Spleen (tissue), 7 donors: ENCODE measurements around the gene STAT3.

Source experiments
- POLR2A ChIP-seq, 3 donors: fragments of 450-650 bp; IDR thresholded peaks; one replicate each; pipeline ENCODE4 v1.5.1; 2017; ENCODE audit warnings: antibody characterized with exemption in 3 of 3, mild to moderate bottlenecking in 1 of 3
- POLR2AphosphoS5 ChIP-seq, 3 donors: sonication (generic); formaldehyde crosslinking; IDR thresholded peaks; one replicate each; pipeline ENCODE4 v1.5.1; 2017; ENCODE audit warnings: antibody characterized with exemption in 3 of 3
- TF ChIP-seq, protein P1 (sequence below), 11 experiments: fragments of 200-600 bp in 7 of 11; fragments of 450-650 bp in 4 of 11; sonication (generic) in 4 of 11; IDR thresholded peaks in 8 of 11; conservative IDR thresholded peaks in 3 of 11; 1 replicate in 7 of 11; 2 replicates in 4 of 11; pipeline versions ENCODE4 v1.4.0 to v1.8.0; 2016 to 2021; ENCODE audit warnings: antibody characterized with exemption in 11 of 11, inconsistent platforms in 4 of 11, mild to moderate bottlenecking in 1 of 11
- donor health status: DM: no; HTN: no; CAD: no; lungs with moderate emphysema.
- donor health status: DM: no; HTN: no; CAD: no.
- donor health status: DM: no; HTN: no; CAD: no.

DNA sequence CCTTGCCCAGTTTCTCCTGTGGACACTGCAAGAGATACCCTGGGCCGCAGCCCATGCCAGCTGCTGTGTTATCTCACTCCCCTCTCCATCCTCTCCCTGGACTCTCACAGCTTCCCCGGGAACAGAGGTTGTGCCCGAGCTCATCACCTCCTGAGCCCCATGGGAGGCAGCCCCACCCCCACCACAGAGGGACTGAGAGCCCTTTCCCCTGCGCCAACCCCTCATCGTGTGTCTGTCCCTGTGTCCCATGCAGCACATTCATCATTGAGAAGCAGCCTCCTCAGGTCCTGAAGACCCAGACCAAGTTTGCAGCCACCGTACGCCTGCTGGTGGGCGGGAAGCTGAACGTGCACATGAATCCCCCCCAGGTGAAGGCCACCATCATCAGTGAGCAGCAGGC lies 87.2 kb downstream of the STAT3 start:
- TF ChIP-seq POLR2A (IDR thresholded peaks at IDR 0.05): no peak
- TF ChIP-seq, protein P1, sequence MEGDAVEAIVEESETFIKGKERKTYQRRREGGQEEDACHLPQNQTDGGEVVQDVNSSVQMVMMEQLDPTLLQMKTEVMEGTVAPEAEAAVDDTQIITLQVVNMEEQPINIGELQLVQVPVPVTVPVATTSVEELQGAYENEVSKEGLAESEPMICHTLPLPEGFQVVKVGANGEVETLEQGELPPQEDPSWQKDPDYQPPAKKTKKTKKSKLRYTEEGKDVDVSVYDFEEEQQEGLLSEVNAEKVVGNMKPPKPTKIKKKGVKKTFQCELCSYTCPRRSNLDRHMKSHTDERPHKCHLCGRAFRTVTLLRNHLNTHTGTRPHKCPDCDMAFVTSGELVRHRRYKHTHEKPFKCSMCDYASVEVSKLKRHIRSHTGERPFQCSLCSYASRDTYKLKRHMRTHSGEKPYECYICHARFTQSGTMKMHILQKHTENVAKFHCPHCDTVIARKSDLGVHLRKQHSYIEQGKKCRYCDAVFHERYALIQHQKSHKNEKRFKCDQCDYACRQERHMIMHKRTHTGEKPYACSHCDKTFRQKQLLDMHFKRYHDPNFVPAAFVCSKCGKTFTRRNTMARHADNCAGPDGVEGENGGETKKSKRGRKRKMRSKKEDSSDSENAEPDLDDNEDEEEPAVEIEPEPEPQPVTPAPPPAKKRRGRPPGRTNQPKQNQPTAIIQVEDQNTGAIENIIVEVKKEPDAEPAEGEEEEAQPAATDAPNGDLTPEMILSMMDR (IDR thresholded peaks at IDR 0.05 in 8 of 11, conservative IDR thresholded peaks at IDR 0.05 in 3 of 11): no peak
- no peak for TF ChIP-seq POLR2AphosphoS5 (IDR thresholded peaks at IDR 0.05)
